ENCODE measurements around the gene UNC93B1.

The UNC93B1 gene

GRCh38 chr11:68019486-68019885 is 15.6 kb upstream of the UNC93B1 start:
- TF ChIP-seq, protein P1, sequence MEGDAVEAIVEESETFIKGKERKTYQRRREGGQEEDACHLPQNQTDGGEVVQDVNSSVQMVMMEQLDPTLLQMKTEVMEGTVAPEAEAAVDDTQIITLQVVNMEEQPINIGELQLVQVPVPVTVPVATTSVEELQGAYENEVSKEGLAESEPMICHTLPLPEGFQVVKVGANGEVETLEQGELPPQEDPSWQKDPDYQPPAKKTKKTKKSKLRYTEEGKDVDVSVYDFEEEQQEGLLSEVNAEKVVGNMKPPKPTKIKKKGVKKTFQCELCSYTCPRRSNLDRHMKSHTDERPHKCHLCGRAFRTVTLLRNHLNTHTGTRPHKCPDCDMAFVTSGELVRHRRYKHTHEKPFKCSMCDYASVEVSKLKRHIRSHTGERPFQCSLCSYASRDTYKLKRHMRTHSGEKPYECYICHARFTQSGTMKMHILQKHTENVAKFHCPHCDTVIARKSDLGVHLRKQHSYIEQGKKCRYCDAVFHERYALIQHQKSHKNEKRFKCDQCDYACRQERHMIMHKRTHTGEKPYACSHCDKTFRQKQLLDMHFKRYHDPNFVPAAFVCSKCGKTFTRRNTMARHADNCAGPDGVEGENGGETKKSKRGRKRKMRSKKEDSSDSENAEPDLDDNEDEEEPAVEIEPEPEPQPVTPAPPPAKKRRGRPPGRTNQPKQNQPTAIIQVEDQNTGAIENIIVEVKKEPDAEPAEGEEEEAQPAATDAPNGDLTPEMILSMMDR (IDR thresholded peaks at IDR 0.05; ENCODE audit: low read depth, low read length, missing control alignments) = no peak
- no peak overlapping the region for H3K4me3 ChIP-seq (ENCODE audit: low read depth, low read length)
- no peak for DNase-seq (ENCODE audit: low read depth)

DNA sequence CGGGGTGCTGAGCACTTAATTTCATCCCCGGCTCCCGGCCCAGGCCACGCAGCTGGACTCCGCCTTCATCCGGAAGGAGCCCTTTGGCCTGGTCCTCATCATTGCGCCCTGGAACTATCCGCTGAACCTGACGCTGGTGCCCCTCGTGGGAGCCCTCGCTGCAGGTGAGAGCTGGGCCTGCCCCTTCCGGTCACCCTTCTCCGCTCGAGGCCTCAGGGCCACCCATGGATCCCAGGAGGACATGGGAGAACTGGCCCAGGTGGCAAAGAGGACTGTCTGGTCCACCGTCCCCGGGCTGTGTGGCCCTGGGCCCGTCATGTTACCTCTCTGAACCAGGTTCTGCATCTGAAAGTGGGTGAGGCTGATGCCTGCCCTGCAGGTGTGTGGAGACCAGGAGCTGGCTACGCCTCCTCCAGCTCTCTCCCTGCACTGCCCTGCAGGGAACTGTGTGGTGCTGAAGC is 14.9 kb upstream of the UNC93B1 start:
- H3K4me3 ChIP-seq (ENCODE audit: low read depth, low read length) = no peak overlapping the region
- no peak for DNase-seq (ENCODE audit: low read depth)
- TF ChIP-seq, protein P1 (IDR thresholded peaks at IDR 0.05; ENCODE audit: low read depth, low read length, missing control alignments) = no peak

- TF ChIP-seq, protein P1 (IDR thresholded peaks at IDR 0.05; ENCODE audit: low read depth, low read length, missing control alignments) = no peak
- DNase-seq (ENCODE audit: low read depth) = no peak
- H3K4me3 ChIP-seq (ENCODE audit: low read depth, low read length) = no peak overlapping the region
Measured at GRCh38 chr11:68017980-68018729, 14.3 kb upstream of the UNC93B1 start.

DNA sequence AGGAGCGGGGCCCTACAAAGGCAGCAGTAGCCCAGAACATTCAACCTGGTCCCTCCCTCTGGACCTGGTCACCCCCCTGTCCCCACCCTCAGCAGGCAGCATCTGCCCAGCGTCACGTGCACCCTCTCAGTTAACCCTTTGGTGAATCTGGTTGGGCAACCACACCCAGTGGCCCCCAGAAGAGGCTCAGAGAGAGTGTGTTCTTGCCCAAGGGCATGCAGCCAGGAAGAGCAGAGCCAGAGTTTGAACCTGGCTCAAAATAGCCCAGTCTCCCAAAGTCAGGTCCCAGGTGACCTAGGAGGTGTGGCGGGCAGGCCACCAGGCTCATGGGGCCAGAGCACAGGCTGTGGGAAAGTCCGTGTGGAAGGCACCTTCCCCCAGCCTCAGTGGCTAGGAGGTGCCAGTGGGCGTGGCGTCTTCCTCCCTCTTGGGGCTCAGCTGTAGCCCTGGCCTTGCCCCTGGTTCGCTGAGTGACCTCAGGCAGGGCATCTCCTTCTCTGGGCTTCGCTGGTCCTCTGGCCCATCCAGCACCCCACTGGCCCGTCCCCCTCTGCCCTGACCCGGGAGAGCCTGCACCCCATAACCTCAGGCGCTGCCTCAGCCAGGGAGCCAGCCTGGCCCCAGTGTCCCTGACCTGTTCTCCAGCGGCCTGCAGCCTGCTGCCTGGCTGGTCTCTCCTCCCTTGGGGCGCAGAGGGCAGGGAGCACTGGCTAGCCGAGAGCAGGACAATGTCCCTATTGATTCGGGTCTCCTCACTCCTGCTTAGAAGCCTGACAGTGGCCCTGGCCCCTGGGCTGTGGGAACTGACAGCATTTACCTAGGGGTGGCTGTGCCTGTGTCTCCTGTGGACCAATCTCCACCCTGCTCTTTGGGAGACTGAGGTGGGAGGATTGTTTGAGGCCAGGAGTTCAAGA is 13.3 kb upstream of the UNC93B1 start:
- no peak overlapping the region for H3K4me3 ChIP-seq (ENCODE audit: low read depth, low read length)
- DNase-seq (ENCODE audit: low read depth) = no peak
- TF ChIP-seq, protein P1 (IDR thresholded peaks at IDR 0.05; ENCODE audit: low read depth, low read length, missing control alignments) = no peak

DNA sequence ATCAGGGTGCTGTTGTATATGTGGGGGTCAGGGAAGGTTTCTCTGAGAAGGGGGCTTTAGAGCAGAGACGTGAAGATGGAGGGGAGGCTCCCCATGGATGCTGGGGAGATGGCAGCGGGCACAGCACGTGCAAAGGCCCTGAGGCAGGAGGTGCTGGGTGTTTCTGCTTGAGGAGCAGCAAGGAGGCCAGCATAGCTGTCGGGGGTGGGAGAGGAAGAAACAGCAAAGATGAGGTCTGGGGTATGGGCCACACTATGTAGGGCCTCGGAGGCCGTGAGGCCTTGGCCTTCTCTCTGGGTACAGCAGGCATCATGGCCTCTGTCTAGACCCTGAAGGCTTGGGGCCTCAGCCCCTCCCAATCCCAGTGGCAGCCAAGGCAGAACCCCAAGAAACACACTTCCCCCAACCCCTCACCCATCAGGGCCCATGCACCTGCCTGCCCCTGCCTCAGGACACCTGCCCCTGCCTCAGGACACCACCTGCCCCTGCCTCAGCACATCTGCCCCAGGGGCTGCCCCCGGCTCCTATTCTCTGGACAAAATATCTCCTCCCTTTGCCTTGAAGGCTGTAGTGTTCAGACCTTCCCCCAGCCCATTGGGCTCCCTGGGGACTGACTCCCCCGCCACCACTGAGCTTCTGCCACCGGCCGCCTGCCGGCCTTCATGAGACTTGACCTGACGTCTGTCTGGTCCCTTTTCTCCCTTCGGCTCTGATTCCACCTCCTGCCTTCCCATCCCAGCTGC is 12.4 kb upstream of the UNC93B1 start:
- no peak for DNase-seq (ENCODE audit: low read depth)
- H3K4me3 ChIP-seq (ENCODE audit: low read depth, low read length) = no peak overlapping the region
- TF ChIP-seq, protein P1 (IDR thresholded peaks at IDR 0.05; ENCODE audit: low read depth, low read length, missing control alignments) = no peak

DNA sequence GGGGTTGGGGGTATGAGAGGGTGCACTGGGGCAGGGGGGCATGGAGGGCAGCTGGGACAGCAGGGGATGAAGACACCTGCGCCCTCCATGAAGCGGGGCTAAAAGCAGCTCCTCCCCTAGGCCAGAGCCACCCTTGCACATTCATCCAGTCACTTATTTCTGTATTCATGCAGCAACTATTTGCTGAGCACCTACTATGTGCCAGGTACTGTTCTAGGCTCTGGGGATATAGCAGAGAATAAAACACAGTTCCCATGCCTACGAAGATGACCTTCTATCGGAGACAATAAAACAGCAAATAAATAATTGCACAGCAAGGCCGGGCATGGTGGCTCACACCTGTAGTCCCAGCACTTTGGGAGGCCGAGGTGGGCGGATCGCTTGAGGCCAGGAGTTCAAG is 11.6 kb upstream of the UNC93B1 start:
- H3K4me3 ChIP-seq (ENCODE audit: low read depth, low read length) = no peak overlapping the region
- TF ChIP-seq, protein P1 (IDR thresholded peaks at IDR 0.05; ENCODE audit: low read depth, low read length, missing control alignments) = no peak
- no peak for DNase-seq (ENCODE audit: low read depth)

Measured in GM12864 (cell line).